ENCODE data around the gene HOXC6. TPM values are rescaled to one million over a fixed set of nuclear protein-coding genes. Genes with fewer than 3 reads are reported as not detected.
A peak's percentile ranks its signal among the peaks of the same experiment; 100 is the strongest.
"Not testable (repeated sequence)": the region's sequence is repeated elsewhere in the genome, so short reads cannot be mapped to it uniquely, and the experiment has no call there.

Gene HOXC6
- total RNA-seq, 3 donors from 2014 or later: 3.3 to 4.1 (median 4.0) TPM

DNA sequence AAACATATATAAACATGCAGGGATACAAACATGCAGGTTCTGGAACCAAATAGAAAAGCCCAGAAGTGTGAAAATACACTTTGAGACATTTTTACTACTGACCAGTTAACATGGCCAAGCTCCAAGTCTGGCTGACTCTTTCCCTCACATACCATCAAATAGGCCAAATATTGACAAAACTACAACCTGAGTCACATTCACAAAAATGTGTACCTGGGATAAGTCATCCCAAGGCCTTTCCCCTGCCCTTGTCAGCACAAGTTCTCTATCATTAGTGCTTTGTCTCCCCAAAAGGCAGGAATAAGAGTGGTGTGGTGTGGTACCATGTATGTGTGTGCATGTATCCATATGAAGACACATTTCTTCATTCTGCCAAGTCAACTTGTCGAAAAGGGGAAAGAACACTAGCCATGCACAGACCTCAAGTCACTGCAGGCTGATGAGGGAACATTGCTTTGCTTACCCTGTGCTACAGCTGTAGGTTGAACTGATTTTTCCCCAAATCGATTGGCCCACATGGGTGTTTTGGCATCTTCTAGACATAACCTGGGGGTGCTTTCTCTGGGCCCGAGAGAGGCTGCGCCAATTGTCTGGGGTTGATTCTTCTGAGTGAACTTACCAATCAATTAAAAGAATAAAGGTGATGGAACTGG lies 40.3 kb downstream of the HOXC6 start:
- Histone ChIP-seq H3K27me3 (no peaks in the 10 kb centered on the region), H3K9me3 (no peaks in the 10 kb centered on the region), H3K4me3 (no peak overlapping the region), H3K36me3 (no peaks in the 10 kb centered on the region), H3K27ac (no peak overlapping the region), H3K4me1 (no peaks in the 10 kb centered on the region)
- intact Hi-C loops (cut with DNase I; ENCODE audit: low total_unique reads): no loop called here
- TF ChIP-seq, protein P1, sequence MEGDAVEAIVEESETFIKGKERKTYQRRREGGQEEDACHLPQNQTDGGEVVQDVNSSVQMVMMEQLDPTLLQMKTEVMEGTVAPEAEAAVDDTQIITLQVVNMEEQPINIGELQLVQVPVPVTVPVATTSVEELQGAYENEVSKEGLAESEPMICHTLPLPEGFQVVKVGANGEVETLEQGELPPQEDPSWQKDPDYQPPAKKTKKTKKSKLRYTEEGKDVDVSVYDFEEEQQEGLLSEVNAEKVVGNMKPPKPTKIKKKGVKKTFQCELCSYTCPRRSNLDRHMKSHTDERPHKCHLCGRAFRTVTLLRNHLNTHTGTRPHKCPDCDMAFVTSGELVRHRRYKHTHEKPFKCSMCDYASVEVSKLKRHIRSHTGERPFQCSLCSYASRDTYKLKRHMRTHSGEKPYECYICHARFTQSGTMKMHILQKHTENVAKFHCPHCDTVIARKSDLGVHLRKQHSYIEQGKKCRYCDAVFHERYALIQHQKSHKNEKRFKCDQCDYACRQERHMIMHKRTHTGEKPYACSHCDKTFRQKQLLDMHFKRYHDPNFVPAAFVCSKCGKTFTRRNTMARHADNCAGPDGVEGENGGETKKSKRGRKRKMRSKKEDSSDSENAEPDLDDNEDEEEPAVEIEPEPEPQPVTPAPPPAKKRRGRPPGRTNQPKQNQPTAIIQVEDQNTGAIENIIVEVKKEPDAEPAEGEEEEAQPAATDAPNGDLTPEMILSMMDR (IDR thresholded peaks at IDR 0.05): no peak
- no peak for TF ChIP-seq POLR2AphosphoS5 (IDR thresholded peaks at IDR 0.05)
- TF ChIP-seq POLR2A (IDR thresholded peaks at IDR 0.05): no peak
- DNase-seq (ENCODE audit: low spot score in 2 of 2): no peak

DNA sequence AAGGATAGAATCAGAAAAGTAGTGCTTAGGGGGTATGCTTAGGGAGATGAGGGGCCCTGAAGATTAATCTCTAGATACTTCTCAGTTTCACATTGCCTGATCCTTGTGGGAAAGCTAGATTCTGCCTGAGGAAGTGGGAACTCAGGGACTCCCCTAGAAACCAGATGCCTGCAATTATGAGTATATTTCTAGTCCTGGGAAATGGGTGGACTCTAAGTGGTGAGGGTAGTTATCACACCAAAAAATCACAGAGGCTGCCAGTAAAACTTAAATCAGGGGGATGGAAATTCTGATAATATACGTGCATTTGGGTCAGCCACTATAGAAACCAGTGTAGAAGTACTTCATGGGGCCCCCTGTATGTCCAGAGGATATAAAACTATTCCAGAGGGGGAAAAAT lies 43.7 kb downstream of the HOXC6 start:
- intact Hi-C loops (cut with DNase I; ENCODE audit: low total_unique reads): no loop called here
- Histone ChIP-seq H3K36me3 (no peaks in the 10 kb centered on the region), H3K4me1 (no peaks in the 10 kb centered on the region), H3K9me3 (no peaks in the 10 kb centered on the region), H3K27me3 (no peaks in the 10 kb centered on the region), H3K4me3 (no peak overlapping the region), H3K27ac (no peak overlapping the region)
- TF ChIP-seq POLR2AphosphoS5 (IDR thresholded peaks at IDR 0.05) (no peak), POLR2A (IDR thresholded peaks at IDR 0.05) (no peak)
- TF ChIP-seq, protein P1 (IDR thresholded peaks at IDR 0.05): no peak
- DNase-seq (ENCODE audit: low spot score in 2 of 2): no peak

DNA sequence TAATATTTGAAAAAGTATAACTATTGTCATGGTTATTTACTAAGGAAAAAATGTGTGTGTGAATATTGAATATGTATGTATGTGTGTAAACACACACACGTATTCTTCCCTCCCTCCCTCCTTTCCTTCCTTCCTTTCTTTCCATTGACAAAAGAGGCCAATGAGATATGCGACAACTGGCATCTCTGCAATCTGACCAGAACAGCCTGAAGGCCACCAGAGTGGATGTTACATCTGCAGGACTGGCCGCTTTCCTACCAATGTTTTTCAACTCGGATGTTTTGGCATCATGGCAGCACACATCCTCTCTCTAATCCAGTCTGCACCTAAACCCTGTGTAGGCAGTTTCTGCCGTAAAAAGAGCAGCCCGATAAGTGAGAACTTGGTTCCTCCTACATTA lies 46.1 kb downstream of the HOXC6 start:
- Histone ChIP-seq H3K4me3 (no peak overlapping the region), H3K36me3 (no peaks in the 10 kb centered on the region), H3K27ac (no peak overlapping the region), H3K4me1 (no peaks in the 10 kb centered on the region), H3K27me3 (no peaks in the 10 kb centered on the region), H3K9me3 (no peaks in the 10 kb centered on the region)
- TF ChIP-seq POLR2AphosphoS5 (IDR thresholded peaks at IDR 0.05) (no peak), POLR2A (IDR thresholded peaks at IDR 0.05) (no peak)
- TF ChIP-seq, protein P1 (IDR thresholded peaks at IDR 0.05): no peak
- intact Hi-C loops (cut with DNase I; ENCODE audit: low total_unique reads): no loop called here
- DNase-seq (ENCODE audit: low spot score in 2 of 2): no peak

DNA sequence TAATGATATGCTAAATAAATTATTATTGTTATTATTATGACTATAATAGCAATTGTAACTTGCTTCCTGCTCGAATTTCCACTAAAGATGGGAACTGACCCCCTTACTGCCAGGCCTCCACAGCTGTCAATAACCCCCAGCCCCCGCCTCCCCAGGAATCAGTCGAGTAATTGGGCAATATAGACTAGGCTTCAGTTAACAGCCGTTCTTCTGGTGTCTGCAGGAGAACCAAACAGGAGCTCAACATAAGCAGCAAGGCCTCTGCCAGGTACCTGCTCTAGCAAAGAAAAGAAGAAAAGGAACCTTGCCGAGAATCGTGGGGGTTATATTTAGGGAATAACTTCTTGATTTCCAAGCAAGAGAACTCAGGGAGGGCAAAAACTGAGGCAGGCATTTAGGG lies 47.2 kb downstream of the HOXC6 start:
- Histone ChIP-seq H3K27me3 (no peaks in the 10 kb centered on the region), H3K4me3 (no peak overlapping the region), H3K4me1 (no peaks in the 10 kb centered on the region), H3K27ac (no peak overlapping the region), H3K9me3 (no peaks in the 10 kb centered on the region), H3K36me3 (no peaks in the 10 kb centered on the region)
- intact Hi-C loops (cut with DNase I; ENCODE audit: low total_unique reads): no loop called here
- TF ChIP-seq POLR2AphosphoS5 (IDR thresholded peaks at IDR 0.05): no peak
- TF ChIP-seq, protein P1 (IDR thresholded peaks at IDR 0.05): no peak
- TF ChIP-seq POLR2A (IDR thresholded peaks at IDR 0.05): no peak
- DNase-seq (ENCODE audit: low spot score in 2 of 2): no peak

DNA sequence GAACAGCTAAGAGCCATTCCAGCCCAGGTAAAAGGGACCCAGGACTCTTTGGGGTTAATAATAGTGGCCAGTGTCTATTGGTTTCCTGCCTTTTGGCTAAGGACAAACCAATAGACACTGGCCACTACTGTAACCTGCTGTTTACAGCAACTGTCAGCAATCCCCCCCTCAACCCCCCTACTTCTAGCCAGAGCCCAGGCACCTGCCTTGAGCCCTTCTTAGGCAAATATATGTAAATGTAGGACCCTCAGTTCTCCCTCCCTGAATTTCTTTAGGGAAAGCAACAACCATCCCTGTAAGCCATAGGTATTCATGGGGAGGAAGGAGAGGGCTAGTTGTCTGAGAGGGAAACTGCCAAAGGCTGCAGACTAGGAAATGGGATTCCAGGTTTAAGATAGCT lies 47.7 kb downstream of the HOXC6 start:
- no peak overlapping the region for H3K4me3 ChIP-seq
- no peaks in the 10 kb centered on the region for H3K9me3 ChIP-seq
- DNase-seq (ENCODE audit: low spot score in 2 of 2): no peak
- TF ChIP-seq POLR2AphosphoS5 (IDR thresholded peaks at IDR 0.05): no peak
- TF ChIP-seq, protein P1 (IDR thresholded peaks at IDR 0.05): no peak
- TF ChIP-seq POLR2A (IDR thresholded peaks at IDR 0.05): no peak
- H3K27me3 ChIP-seq: no peaks in the 10 kb centered on the region
- intact Hi-C loops (cut with DNase I; ENCODE audit: low total_unique reads): no loop called here
- H3K4me1 ChIP-seq: no peaks in the 10 kb centered on the region
- no peaks in the 10 kb centered on the region for H3K36me3 ChIP-seq
- H3K27ac ChIP-seq: peak overlapping the region in 1 of 2 donors; percentile 38

DNA sequence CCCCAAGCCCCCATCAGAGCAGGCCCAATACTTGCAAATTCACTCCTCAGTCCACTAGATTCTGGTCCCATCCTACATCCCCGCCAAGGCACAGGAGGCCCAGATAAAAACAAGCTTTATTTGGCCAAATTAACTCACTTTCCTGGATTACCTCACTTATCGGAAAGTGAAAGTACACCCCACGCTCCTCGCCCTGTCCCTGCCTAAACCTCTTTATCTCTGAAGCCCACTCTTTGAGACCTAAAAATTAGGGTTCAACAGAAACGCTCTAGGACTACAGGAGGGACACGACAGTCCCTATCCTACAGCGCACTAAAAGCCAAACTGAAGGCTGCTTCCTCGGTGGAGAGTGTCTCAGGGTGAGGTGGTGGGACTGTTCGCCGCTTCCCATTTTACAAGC lies 49.6 kb downstream of the HOXC6 start:
- Histone ChIP-seq H3K27ac (peak overlapping the region; percentile 76 to 78), H3K4me3 (peak overlapping the region; percentile 25 to 57 (median 29))
- H3K9me3 ChIP-seq; DNase-seq (ENCODE audit: low spot score in 2 of 2); H3K36me3 ChIP-seq; intact Hi-C loops (cut with DNase I; ENCODE audit: low total_unique reads); H3K27me3 ChIP-seq; H3K4me1 ChIP-seq: not testable (repeated sequence)

DNA sequence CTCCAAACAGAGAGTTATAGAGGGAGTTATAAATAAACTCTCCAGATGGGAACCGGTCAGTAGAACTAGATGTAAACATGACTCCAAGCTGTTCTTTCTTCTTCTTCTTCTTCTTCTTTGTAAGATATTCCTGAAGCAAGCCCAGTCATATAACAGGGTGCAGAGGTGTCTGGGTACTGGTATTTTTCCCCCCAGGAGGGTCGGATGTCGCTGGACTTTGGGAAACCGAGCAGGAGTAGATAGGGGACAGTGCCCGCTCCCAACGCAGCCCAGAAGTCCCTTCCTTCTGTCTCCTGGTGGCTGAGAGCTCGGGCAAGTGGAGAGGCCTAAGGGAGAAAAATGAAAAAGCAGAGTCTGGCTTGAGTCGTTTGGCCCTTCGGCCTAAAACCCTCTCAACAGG lies 50.9 kb downstream of the HOXC6 start:
- H3K4me3 ChIP-seq: peak overlapping the region; percentile 27 to 58 (median 37)

More for the DNA sequence above, 50.9 kb downstream of the HOXC6 start:
- H3K9me3 ChIP-seq; intact Hi-C loops (cut with DNase I; ENCODE audit: low total_unique reads); DNase-seq (ENCODE audit: low spot score in 2 of 2); H3K4me1 ChIP-seq; H3K36me3 ChIP-seq; H3K27me3 ChIP-seq: not testable (repeated sequence)
- peak overlapping the region; percentile 77 to 90 for H3K27ac ChIP-seq
